PC-9 (cell line): Measurements from ENCODE around the gene IFNLR1.

Source experiments
- EZH2 ChIP-seq: fragments of 200-600 bp; sonication (generic); IDR thresholded peaks from 2 replicates; pipeline ENCODE4 v1.8.0; 2017; ENCODE audit warnings: antibody characterized with exemption, low read depth
- TF ChIP-seq, protein P1 (sequence below): fragments of 200-600 bp; sonication (generic); conservative IDR thresholded peaks from 2 replicates; pipeline ENCODE4 v1.6.1; 2017; ENCODE audit warnings: mixed run types, antibody characterized with exemption, mild to moderate bottlenecking, moderate library complexity

DNA sequence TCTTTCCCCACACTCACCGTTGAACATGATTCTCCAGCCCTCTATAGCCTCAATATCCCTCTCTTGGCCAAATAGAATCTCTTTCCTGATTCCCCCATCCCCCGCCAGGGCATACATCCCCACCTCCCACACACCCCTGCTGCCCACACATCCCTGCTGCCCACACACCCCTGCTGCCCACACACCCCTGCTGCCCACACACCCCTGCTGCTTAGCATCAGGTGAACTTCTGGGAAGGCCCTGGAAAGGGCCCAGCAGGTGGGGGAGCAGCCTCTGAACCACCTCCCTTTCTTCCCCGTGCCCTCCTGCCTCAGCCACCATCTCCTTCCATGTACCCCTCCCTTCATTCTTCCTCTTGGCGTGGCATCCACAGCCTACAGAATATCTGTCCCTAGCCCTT lies 15.9 kb upstream of the IFNLR1 start:
- no peak for TF ChIP-seq EZH2
- TF ChIP-seq, protein P1, sequence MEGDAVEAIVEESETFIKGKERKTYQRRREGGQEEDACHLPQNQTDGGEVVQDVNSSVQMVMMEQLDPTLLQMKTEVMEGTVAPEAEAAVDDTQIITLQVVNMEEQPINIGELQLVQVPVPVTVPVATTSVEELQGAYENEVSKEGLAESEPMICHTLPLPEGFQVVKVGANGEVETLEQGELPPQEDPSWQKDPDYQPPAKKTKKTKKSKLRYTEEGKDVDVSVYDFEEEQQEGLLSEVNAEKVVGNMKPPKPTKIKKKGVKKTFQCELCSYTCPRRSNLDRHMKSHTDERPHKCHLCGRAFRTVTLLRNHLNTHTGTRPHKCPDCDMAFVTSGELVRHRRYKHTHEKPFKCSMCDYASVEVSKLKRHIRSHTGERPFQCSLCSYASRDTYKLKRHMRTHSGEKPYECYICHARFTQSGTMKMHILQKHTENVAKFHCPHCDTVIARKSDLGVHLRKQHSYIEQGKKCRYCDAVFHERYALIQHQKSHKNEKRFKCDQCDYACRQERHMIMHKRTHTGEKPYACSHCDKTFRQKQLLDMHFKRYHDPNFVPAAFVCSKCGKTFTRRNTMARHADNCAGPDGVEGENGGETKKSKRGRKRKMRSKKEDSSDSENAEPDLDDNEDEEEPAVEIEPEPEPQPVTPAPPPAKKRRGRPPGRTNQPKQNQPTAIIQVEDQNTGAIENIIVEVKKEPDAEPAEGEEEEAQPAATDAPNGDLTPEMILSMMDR = no peak
